Measurements from ENCODE around the gene DTWD1. TPM values are rescaled to one million over a fixed set of nuclear protein-coding genes. Genes with fewer than 3 reads are reported as not detected.
"Not testable (repeated sequence)": the region's sequence is repeated elsewhere in the genome, so short reads cannot be mapped to it uniquely, and the experiment has no call there.

The DTWD1 gene
- total RNA-seq, 3 donors from 2014 or later (not counting 1 experiment from before 2014, with no cell fraction given), result 10.0 to 14.1 (median 12.3) TPM

GRCh38 chr15:49652922-49653321 lies 32.1 kb downstream of the DTWD1 start:
- Histone ChIP-seq H3K36me3 (ENCODE audit: control insufficient read depth, insufficient read depth, low read length) (no peaks in the 10 kb centered on the region), H3K9me3 (ENCODE audit: control insufficient read depth, insufficient read depth, low read length) (peaks cover 12% of the 10 kb centered on the region), H3K4me3 (ENCODE audit: low read length) (no peak overlapping the region), H3K27ac (ENCODE audit: low read length) (no peak overlapping the region), H3K4me1 (ENCODE audit: control insufficient read depth, insufficient read depth, low read length) (no peaks in the 10 kb centered on the region), H3K27me3 (ENCODE audit: control insufficient read depth, insufficient read depth, low read length) (no peaks in the 10 kb centered on the region)
- no peaks in the 10 kb centered on the region for H3K4me1 Mint-ChIP-seq
- peaks cover 11% of the 10 kb centered on the region for H3K36me3 Mint-ChIP-seq
- WGBS (ENCODE audit: insufficient coverage), result 97% methylated on average over 1 of the region's 1 CpG
- no peak overlapping the region for H3K27ac Mint-ChIP-seq
- ATAC-seq (no peak), DNase-seq (no peak)
- no peak for TF ChIP-seq CTCF (IDR thresholded peaks at IDR 0.05)
- no peak overlapping the region for H3K4me3 Mint-ChIP-seq
- intact Hi-C loops (cut with micrococcal nuclease), result no loop called here
- H3K27me3 Mint-ChIP-seq (ENCODE audit: low read depth in 2 of 2), result peaks cover 0 to 9% of the 10 kb centered on the region in 2 donors
- H3K9me3 Mint-ChIP-seq, result peaks cover 5 to 7% of the 10 kb centered on the region in 2 donors

- intact Hi-C loops (cut with micrococcal nuclease), result no loop called here
- peaks cover 11% of the 10 kb centered on the region for H3K36me3 Mint-ChIP-seq
- TF ChIP-seq CTCF (IDR thresholded peaks at IDR 0.05), result no peak
- ATAC-seq, result no peak
- no peaks in the 10 kb centered on the region for H3K36me3 ChIP-seq (ENCODE audit: control insufficient read depth, insufficient read depth, low read length)
- H3K4me3 ChIP-seq (ENCODE audit: low read length), result no peak overlapping the region
- no peak for DNase-seq
- H3K4me1 Mint-ChIP-seq, result no peaks in the 10 kb centered on the region
- H3K4me3 Mint-ChIP-seq, result no peak overlapping the region
- H3K9me3 ChIP-seq (ENCODE audit: control insufficient read depth, insufficient read depth, low read length), result peaks cover 12% of the 10 kb centered on the region
- 96% methylated on average over 1 of the region's 1 CpG for WGBS (ENCODE audit: insufficient coverage)
- H3K27me3 Mint-ChIP-seq (ENCODE audit: low read depth in 2 of 2), result peaks cover 3 to 16% of the 10 kb centered on the region in 2 donors
- no peak overlapping the region for H3K27ac ChIP-seq (ENCODE audit: low read length)
- H3K27me3 ChIP-seq (ENCODE audit: control insufficient read depth, insufficient read depth, low read length), result no peaks in the 10 kb centered on the region
- H3K9me3 Mint-ChIP-seq, result peaks cover 5 to 7% of the 10 kb centered on the region in 2 donors
- no peak overlapping the region for H3K27ac Mint-ChIP-seq
- H3K4me1 ChIP-seq (ENCODE audit: control insufficient read depth, insufficient read depth, low read length), result no peaks in the 10 kb centered on the region
Measured at GRCh38 chr15:49656734-49657133, 35.9 kb downstream of the DTWD1 start.

- DNase-seq (no peak), ATAC-seq (no peak)
- intact Hi-C loops (cut with micrococcal nuclease), result no loop called here
- H3K9me3 ChIP-seq (ENCODE audit: control insufficient read depth, insufficient read depth, low read length), result no peaks in the 10 kb centered on the region
- no peaks in the 10 kb centered on the region for H3K36me3 ChIP-seq (ENCODE audit: control insufficient read depth, insufficient read depth, low read length)
- Mint-ChIP-seq H3K27me3 (ENCODE audit: low read depth in 2 of 2) (peaks cover 12 to 25% of the 10 kb centered on the region in 2 donors), H3K4me1 (no peaks in the 10 kb centered on the region), H3K36me3 (no peaks in the 10 kb centered on the region), H3K9me3 (no peaks in the 10 kb centered on the region), H3K4me3 (no peak overlapping the region), H3K27ac (no peak overlapping the region)
- H3K27ac ChIP-seq (ENCODE audit: low read length), result no peak overlapping the region
- TF ChIP-seq CTCF (IDR thresholded peaks at IDR 0.05), result no peak
- no peaks in the 10 kb centered on the region for H3K4me1 ChIP-seq (ENCODE audit: control insufficient read depth, insufficient read depth, low read length)
- no peaks in the 10 kb centered on the region for H3K27me3 ChIP-seq (ENCODE audit: control insufficient read depth, insufficient read depth, low read length)
- WGBS (ENCODE audit: insufficient coverage), result no CpG with 5 or more reads among the region's 1 CpG
- H3K4me3 ChIP-seq (ENCODE audit: low read length), result no peak overlapping the region
Measured at GRCh38 chr15:49664716-49665115, 43.9 kb downstream of the DTWD1 start.

- intact Hi-C loops (cut with micrococcal nuclease); H3K36me3 ChIP-seq (ENCODE audit: control insufficient read depth, insufficient read depth, low read length); H3K9me3 ChIP-seq (ENCODE audit: control insufficient read depth, insufficient read depth, low read length); H3K4me1 ChIP-seq (ENCODE audit: control insufficient read depth, insufficient read depth, low read length); ATAC-seq; H3K27me3 ChIP-seq (ENCODE audit: control insufficient read depth, insufficient read depth, low read length); H3K4me1 Mint-ChIP-seq; H3K27ac Mint-ChIP-seq; DNase-seq; H3K4me3 Mint-ChIP-seq; H3K9me3 Mint-ChIP-seq; H3K27ac ChIP-seq (ENCODE audit: low read length); H3K36me3 Mint-ChIP-seq; H3K4me3 ChIP-seq (ENCODE audit: low read length): not testable (repeated sequence)
- peaks cover 12 to 18% of the 10 kb centered on the region in 2 donors for H3K27me3 Mint-ChIP-seq (ENCODE audit: low read depth in 2 of 2)
- WGBS (ENCODE audit: insufficient coverage), result 100% methylated on average over 1 of the region's 3 CpGs
Measured at GRCh38 chr15:49666486-49666885, 45.6 kb downstream of the DTWD1 start.

All from natural killer cell (primary cell).